Measurements from ENCODE around the gene CYP17A1.

DNA sequence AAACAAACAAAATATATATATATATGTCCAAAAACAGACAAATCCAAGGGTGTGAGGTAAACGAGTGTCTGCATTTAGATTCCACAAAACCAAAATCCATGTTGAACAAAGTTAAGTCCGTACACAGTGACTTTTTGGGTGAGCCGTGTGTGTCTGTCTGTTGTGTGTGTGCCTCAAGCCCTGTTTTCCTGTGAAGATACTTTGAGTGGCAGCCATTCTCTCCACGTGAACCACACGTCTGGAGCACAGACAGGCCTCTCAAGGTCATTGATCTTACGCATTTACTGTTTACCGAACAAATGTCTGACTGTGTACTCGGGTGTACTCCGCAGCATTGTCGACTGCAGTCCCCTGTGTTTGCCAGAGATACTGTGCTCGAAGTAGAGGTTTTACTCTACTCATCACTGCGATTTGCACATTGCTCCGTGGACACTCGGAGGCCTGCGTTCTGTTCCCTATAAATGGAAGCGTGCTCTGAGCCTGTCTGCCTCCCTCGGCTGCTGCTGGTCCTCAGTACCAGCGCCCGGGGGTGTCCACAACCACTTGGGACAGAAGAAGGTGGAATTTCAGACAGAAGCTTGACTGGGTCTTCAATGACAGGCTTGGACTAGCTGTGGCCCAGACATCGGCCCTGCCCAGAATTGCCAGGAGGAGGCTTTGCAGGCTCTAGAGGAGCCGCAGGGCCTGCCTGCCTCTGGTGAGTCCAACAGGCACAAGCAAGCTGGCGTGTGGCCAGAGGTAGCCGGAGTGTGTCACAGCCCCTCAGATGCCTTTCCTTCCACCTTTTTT lies 22.1 kb downstream of the CYP17A1 start:
- TF ChIP-seq GATA2 (IDR thresholded peaks at IDR 0.05; ENCODE audit: low read depth, low read length) (no peak), GATA3 (IDR thresholded peaks at IDR 0.05; ENCODE audit: low read depth, low read length) (no peak)
